Activated CD4-positive, CD25-positive, alpha-beta regulatory T cell treated with anti-CD3 and anti-CD28 coated beads, Interleukin-2, amount 50 U/mL, for 24 hours (primary cell): ENCODE data around the gene TIMP4.

Experiments used
- ATAC-seq, 2 donors: fragments of 150-1000 bp; cut with Tn5 transposase; one replicate each; pipeline ENCODE4 v1.10.0; 2021; ENCODE audit warnings: mild to moderate bottlenecking in 1 of 2, moderate library complexity in 1 of 2

The TIMP4 gene

GRCh38 chr3:12147049-12147780 lies 11.5 kb downstream of the TIMP4 start:
- ATAC-seq, result no peak

- ATAC-seq, result no peak
These were observed 14.7 kb downstream of the TIMP4 start for GRCh38 chr3:12143949-12144504.

GRCh38 chr3:12142476-12142875 lies 16.2 kb downstream of the TIMP4 start:
- ATAC-seq, result no peak

GRCh38 chr3:12141350-12141749 lies 17.4 kb downstream of the TIMP4 start:
- no peak for ATAC-seq

- peak in 1 of 2 donors; percentile 44 for ATAC-seq
These were observed 19.6 kb downstream of the TIMP4 start for GRCh38 chr3:12139111-12139511.

GRCh38 chr3:12138044-12138443 lies 20.7 kb downstream of the TIMP4 start:
- no peak for ATAC-seq

GRCh38 chr3:12136371-12136770 lies 22.3 kb downstream of the TIMP4 start:
- no peak for ATAC-seq

GRCh38 chr3:12135029-12135657 lies 23.6 kb downstream of the TIMP4 start:
- peak; percentile 69 to 84 for ATAC-seq

GRCh38 chr3:12132881-12133280 lies 25.8 kb downstream of the TIMP4 start:
- no peak for ATAC-seq

- ATAC-seq, result no peak
These were observed 27.2 kb downstream of the TIMP4 start for GRCh38 chr3:12131351-12132090.

- no peak for ATAC-seq
These were observed 31.3 kb downstream of the TIMP4 start for GRCh38 chr3:12127391-12127790.

GRCh38 chr3:12125772-12126171 lies 32.9 kb downstream of the TIMP4 start:
- no peak for ATAC-seq

GRCh38 chr3:12121466-12121865 lies 37.2 kb downstream of the TIMP4 start:
- ATAC-seq, result no peak

- ATAC-seq, result no peak
These were observed 38.2 kb downstream of the TIMP4 start for GRCh38 chr3:12120374-12121140.

GRCh38 chr3:12117473-12117872 lies 41.2 kb downstream of the TIMP4 start:
- no peak for ATAC-seq

- no peak for ATAC-seq
These were observed 41.8 kb downstream of the TIMP4 start for GRCh38 chr3:12116870-12117269.

GRCh38 chr3:12115849-12116248 lies 42.9 kb downstream of the TIMP4 start:
- ATAC-seq, result no peak

- ATAC-seq, result no peak
These were observed 43.6 kb downstream of the TIMP4 start for GRCh38 chr3:12115104-12115503.

- no peak for ATAC-seq
These were observed 44.5 kb downstream of the TIMP4 start for GRCh38 chr3:12114251-12114650.

- ATAC-seq, result no peak
These were observed 51.5 kb downstream of the TIMP4 start for GRCh38 chr3:12107071-12107713.
